ENCODE results near the gene NEDD4.

- no peak for TF ChIP-seq EZH2 (IDR thresholded peaks at IDR 0.05; ENCODE audit: borderline replicate concordance, control insufficient read depth, low read depth, low read length)
- no peak for TF ChIP-seq CEBPZ (IDR thresholded peaks at IDR 0.05; ENCODE audit: low read depth, low read length)
- no peak for TF ChIP-seq POLR2A (IDR thresholded peaks at IDR 0.05; ENCODE audit: low read depth, low read length)
- TF ChIP-seq PAX5 (IDR thresholded peaks at IDR 0.05; ENCODE audit: borderline replicate concordance, low read depth, low read length) = no peak
- TF ChIP-seq CTCF (IDR thresholded peaks at IDR 0.05 in 2 of 3, conservative IDR thresholded peaks at IDR 0.05 in 1 of 3; ENCODE audit: control insufficient read depth in 2 of 3, extremely low read depth in 1 of 3, insufficient read depth in 1 of 3, low read depth in 3 of 3, low read length in 3 of 3) = no peak
- no peak for TF ChIP-seq GABPA (IDR thresholded peaks at IDR 0.05; ENCODE audit: low read depth)
- no peak for TF ChIP-seq MAX (IDR thresholded peaks at IDR 0.05; ENCODE audit: low read depth, low read length)
- TF ChIP-seq CHD2 (IDR thresholded peaks at IDR 0.05; ENCODE audit: borderline replicate concordance, low read depth, low read length) = no peak
These were observed 213.1 kb downstream of the NEDD4 start for GRCh38 chr15:55780292-55780691.

Measured in GM12878 (cell line).